RWPE1 (cell line): ENCODE results near the gene PTPRZ1.

Experiments
- CTCF ChIA-PET: fragments of 350-600 bp; sonication (Branson Sonifier 250); formaldehyde crosslinking; extraction: SDS; loops from one replicate; lab custom pipeline; 2021; lab: Yijun Ruan, JAX
- POLR2A ChIA-PET: fragments of 400-600 bp; formaldehyde crosslinking; extraction: SDS; loops from one replicate; lab custom pipeline; 2020; ENCODE audit warnings: antibody characterized with exemption; ENCODE audit not compliant: low non-redundant PET; lab: Yijun Ruan, JAX
- DNase-seq: peaks from one replicate; pipeline ENCODE4 v3.0.0; 2012; ENCODE audit warnings: low spot score
- H3K27ac ChIP-seq: fragments of 450-650 bp; 2 replicates; pipeline ENCODE4 v1.5.1; 2017
- CTCF ChIP-seq: fragments of 450-650 bp; conservative IDR thresholded peaks from 2 replicates; pipeline ENCODE4 v1.5.1; 2017; ENCODE audit warnings: low read depth, mild to moderate bottlenecking

Gene PTPRZ1

GRCh38 chr7:121873289-121874194 lies 581 bp downstream of the PTPRZ1 start:
- CTCF ChIA-PET, result interaction anchor here (0.6 to 1.6 kb wide), 5 partner anchors 15 to 558 kb away, joined by 3 to 9 read pairs (median 4); no protein-coding TSS in a partner anchor
- peak overlapping the region; percentile 75 for H3K27ac ChIP-seq
- POLR2A ChIA-PET, result no interaction called here
- DNase-seq, result peak; percentile 24
- TF ChIP-seq CTCF, result no peak

- H3K27ac ChIP-seq, result no peak overlapping the region
- CTCF ChIA-PET, result interaction anchor here (0.6 to 1.6 kb wide), 3 partner anchors 15 to 531 kb away, joined by 4 to 9 read pairs (median 9); no protein-coding TSS in a partner anchor
- peak; percentile 67 for TF ChIP-seq CTCF
- no peak for DNase-seq
- POLR2A ChIA-PET, result no interaction called here
These were observed 1.3 kb downstream of the PTPRZ1 start for GRCh38 chr7:121874298-121874697.

GRCh38 chr7:121875203-121875602 lies 2.2 kb downstream of the PTPRZ1 start:
- H3K27ac ChIP-seq, result no peak overlapping the region
- TF ChIP-seq CTCF, result no peak
- no peak for DNase-seq
- CTCF ChIA-PET, result interaction anchor here (0.6 kb wide), 1 partner anchor 92 kb away, joined by 3 read pairs; no protein-coding TSS in a partner anchor
- POLR2A ChIA-PET, result no interaction called here

- ChIA-PET POLR2A (no interaction called here), CTCF (interaction anchor here (0.6 kb wide), 1 partner anchor 246 kb away, joined by 3 read pairs; no protein-coding TSS in a partner anchor)
- no peak for TF ChIP-seq CTCF
- DNase-seq, result no peak
- H3K27ac ChIP-seq, result no peak overlapping the region
These were observed 3.9 kb downstream of the PTPRZ1 start for GRCh38 chr7:121876656-121877500.

- DNase-seq, result no peak
- no peak overlapping the region for H3K27ac ChIP-seq
- ChIA-PET CTCF (interaction anchor here (0.6 kb wide), 1 partner anchor 512 kb away, joined by 3 read pairs; no protein-coding TSS in a partner anchor), POLR2A (no interaction called here)
- TF ChIP-seq CTCF, result no peak
These were observed 6.0 kb downstream of the PTPRZ1 start for GRCh38 chr7:121878918-121879464.
